Neural progenitor cell (in vitro differentiated cells): ENCODE results near the gene ACBD6.

ENCODE experiments used
- EZH2 ChIP-seq: fragments of 200-600 bp; sonication (generic); IDR thresholded peaks from 2 replicates; pipeline ENCODE4 v1.6.1; 2017; ENCODE audit warnings: antibody characterized with exemption, mild to moderate bottlenecking, moderate library complexity
- EZH2phosphoT487 ChIP-seq: fragments of 200-600 bp; sonication (generic); IDR thresholded peaks from 2 replicates; pipeline ENCODE4 v1.6.1; 2017; ENCODE audit warnings: antibody characterized with exemption
- TF ChIP-seq, protein P1 (sequence below): fragments of 200-600 bp; sonication (generic); IDR thresholded peaks from 2 replicates; pipeline ENCODE4 v1.5.1; 2017; ENCODE audit warnings: antibody characterized with exemption, mild to moderate bottlenecking

GRCh38 chr1:180548686-180549317 is 46.4 kb upstream of the ACBD6 start:
- TF ChIP-seq, protein P1, sequence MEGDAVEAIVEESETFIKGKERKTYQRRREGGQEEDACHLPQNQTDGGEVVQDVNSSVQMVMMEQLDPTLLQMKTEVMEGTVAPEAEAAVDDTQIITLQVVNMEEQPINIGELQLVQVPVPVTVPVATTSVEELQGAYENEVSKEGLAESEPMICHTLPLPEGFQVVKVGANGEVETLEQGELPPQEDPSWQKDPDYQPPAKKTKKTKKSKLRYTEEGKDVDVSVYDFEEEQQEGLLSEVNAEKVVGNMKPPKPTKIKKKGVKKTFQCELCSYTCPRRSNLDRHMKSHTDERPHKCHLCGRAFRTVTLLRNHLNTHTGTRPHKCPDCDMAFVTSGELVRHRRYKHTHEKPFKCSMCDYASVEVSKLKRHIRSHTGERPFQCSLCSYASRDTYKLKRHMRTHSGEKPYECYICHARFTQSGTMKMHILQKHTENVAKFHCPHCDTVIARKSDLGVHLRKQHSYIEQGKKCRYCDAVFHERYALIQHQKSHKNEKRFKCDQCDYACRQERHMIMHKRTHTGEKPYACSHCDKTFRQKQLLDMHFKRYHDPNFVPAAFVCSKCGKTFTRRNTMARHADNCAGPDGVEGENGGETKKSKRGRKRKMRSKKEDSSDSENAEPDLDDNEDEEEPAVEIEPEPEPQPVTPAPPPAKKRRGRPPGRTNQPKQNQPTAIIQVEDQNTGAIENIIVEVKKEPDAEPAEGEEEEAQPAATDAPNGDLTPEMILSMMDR = no peak
- TF ChIP-seq EZH2phosphoT487 (no peak), EZH2 (no peak)
